HG03175 (cell line): ENCODE data around the gene PWWP2B.

ENCODE experiments used
- ATAC-seq: cut with Tn5 transposase; IDR thresholded peaks from one replicate; pipeline ENCODE4 v1.9.1; 2021; ENCODE audit warnings: mild to moderate bottlenecking, moderate library complexity; ENCODE audit not compliant: unreplicated experiment

The PWWP2B gene

GRCh38 chr10:132363376-132363775, 33.6 kb upstream of the PWWP2B start:
- no peak for ATAC-seq

- ATAC-seq = no peak
Observed at GRCh38 chr10:132363921-132364593, 32.9 kb upstream of the PWWP2B start.

GRCh38 chr10:132364594-132364970, 32.4 kb upstream of the PWWP2B start:
- ATAC-seq = no peak

DNA sequence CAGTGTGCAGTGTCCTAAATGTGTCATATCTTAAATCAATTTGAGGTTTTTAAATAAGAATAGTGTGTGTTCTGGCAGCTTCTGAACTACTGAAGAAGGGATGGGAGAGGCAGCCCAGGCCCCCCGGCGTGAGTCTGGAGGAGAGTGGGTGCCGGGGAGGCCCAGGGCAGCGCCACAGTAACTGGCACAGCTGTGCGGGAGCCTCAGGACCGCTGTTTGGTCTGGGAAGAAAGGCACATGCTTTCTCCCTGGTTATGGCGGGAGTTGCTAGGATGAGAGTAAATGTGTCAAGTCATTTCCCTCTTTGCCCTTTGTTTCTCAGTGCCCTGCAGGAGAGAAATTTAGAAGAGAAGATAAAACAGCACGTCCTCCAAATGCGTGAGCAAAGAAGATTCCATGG, 31.9 kb upstream of the PWWP2B start:
- ATAC-seq = no peak

GRCh38 chr10:132366006-132366405, 31.0 kb upstream of the PWWP2B start:
- ATAC-seq = no peak

GRCh38 chr10:132366499-132366898, 30.5 kb upstream of the PWWP2B start:
- ATAC-seq = no peak

DNA sequence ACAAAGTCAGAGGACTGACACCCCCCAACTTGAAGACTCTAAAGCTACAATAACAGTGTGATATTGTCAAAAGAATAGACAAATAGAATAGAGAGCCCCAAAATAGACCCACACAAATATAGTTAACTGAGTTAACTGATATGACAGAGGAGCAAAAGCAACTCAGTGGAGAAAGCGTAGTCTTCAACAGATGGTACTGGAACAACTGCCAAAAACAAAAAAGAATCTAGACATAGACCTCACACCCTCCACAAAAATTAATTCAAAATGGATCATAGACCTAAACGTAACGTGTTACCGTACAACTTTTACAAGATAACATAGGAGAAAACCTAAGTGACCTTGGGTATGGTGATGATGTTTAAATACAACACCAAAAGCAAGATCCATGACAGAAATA, 28.6 kb upstream of the PWWP2B start:
- no peak for ATAC-seq

- ATAC-seq = no peak
Observed at GRCh38 chr10:132368881-132369635, 27.9 kb upstream of the PWWP2B start.

DNA sequence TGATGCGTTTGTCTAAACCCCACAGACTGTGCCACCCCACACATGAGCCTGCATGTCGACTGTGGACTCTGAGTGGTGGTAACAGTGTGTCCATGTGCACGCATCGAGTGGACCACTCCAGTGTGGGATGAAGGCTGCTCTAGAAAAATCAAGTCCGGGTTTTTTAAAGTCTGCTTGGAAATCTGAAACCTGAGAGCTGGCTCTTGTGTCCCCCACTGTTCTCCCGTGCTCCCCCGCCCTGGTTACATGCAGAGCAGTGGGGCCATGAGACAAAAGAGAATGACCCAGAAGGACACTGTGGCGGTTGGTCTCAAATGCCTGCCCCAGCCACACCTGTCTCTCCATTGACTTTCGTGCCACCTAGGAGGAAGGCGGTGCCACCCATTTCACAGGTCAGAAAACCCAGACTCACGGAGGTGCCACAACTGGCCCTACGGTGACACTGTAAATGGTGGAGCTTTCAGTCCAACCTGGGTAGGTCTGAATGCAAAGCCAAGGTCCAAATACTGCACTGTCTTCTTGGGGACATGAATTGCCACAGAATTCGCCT, 27.3 kb upstream of the PWWP2B start:
- ATAC-seq = no peak

GRCh38 chr10:132370426-132371340, 26.3 kb upstream of the PWWP2B start:
- ATAC-seq = no peak

DNA sequence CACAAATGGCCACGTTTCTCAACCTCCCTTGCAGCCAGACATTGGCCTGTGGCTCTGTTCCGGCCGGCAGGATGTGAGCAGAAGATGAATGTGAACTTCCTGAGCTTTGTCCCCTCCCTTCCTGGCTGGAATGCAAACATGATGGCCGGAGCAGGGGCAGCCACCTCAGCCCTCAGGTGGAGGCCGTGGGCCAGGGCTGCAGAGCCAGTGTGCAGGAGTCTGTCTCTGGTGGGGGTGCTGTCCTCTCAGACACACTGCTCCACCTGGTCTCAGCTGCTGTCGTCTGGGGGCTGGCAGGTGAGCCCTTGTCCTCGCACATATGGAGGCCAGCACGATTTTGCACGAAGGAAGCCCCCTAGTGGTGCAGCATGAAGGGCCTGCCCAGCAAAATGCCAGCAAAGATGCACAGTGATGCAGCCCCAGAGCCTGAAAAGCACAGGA, 25.3 kb upstream of the PWWP2B start:
- no peak for ATAC-seq

- no peak for ATAC-seq
Observed at GRCh38 chr10:132372516-132373095, 24.4 kb upstream of the PWWP2B start.

DNA sequence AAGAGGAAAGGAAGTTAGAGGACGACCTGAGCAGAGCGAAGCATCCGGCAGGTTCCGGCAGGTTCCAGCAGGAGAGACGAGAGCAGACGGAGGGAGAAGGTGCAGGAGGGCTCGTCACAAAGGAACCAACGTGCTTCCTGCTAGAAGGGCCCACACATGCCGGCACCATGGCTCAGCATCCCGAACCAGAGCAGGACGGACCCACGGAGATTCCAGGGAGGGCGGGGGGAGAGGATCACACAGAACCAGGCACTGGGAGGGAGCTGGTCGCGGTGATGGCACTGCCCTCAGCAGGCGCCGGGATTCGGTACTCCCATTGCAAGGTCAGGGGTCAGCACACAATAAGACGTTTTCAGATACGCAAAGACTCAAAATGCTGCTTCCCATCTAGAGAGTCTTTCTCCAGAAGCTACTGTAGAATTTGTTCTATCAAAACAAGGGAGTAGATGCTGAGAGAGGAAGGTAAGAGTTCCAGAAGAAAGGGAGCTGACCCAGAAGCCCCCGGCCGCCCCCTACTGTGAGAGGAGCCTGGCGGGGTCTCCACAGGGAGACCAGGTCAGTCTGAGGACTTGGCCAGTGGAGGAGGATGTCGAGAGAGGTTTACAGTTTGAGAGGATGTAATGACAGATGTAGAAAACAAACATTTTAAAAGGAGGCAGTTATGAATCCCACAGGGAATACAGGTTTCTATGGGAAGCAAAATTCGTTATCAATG, 23.6 kb upstream of the PWWP2B start:
- ATAC-seq = no peak

DNA sequence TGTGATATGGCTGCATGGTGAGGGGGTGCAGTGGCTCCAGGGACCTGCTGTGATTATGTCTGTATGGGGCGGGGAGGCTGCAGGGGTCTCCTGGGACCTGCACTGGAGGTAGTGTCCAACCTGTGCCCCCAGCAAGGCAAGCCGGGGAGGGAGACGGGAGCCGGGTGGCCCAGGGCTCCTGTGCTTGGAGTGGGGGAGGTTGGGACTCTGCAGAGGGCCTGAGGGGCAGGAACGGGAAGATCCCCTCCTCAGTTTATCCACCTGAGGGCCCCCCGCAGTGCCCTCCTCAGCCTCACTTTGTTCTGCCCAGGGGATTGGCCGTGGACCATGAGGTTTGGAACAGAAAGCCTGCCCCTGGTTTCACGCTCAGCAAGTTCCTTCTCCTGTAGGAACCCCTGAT, 22.8 kb upstream of the PWWP2B start:
- ATAC-seq = no peak

DNA sequence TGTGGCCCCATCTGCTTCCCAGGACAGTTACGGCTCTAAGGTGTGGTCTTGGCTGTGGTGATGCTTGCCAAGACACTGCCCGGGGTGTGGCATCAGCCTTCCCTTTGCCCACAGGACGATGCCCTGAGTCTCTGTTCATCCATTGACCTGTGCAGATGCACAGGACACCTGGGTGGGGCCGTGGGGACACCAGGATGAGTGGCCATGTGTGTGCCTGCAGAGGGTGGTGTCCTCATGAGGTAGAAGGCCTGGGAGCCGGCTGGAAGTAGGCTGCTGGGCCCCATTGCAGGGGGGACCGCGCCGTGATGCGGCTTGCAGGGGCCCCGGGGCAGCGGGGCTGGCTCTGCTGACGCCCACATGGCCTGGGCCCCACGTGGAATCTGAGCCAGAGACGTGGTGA, 22.4 kb upstream of the PWWP2B start:
- ATAC-seq = no peak

GRCh38 chr10:132375116-132375794, 21.7 kb upstream of the PWWP2B start:
- ATAC-seq = no peak

DNA sequence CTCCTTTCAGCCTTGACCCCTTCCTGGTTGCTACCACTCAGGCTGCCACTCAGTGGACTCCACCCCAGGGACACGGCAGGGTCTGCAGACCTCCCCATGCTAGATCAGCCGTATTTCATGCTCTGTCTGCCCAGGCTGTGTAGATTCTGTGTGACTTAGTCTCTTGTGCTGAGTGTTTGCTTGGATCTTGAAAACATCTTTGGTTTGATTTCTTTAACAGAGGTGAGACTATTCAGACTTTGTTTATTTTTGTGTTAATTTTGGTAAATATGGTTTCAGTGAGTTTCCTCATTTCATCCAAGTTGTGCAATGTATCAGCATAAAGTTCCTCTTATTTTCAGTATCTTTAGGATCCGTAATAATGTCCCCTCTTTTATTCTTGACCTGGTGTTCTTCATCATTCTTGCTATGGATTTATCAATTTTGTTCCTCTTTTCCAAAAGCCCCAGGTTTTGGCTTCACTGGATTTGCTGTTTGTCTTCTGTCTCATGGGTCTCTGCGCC, 21.2 kb upstream of the PWWP2B start:
- ATAC-seq = no peak

GRCh38 chr10:132376394-132376851, 20.6 kb upstream of the PWWP2B start:
- ATAC-seq = no peak

DNA sequence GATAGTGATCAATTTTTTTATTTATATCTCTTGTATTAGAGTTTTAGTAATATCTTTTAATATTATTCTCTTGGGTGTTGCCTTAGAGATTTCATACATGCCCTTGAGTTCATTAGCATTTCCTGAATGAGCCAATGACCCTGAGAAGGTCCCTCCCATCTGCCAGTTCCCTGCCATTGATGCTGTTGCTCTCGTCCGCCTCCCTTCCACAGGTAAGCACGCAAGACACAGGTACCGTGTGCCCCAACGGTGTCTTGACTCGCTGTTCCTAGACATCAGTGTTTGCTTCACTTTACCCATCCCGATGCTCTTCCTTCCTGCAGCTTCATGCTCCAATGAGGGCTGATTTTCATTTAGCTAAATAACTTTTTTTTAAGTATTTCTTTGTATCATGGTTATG, 19.7 kb upstream of the PWWP2B start:
- ATAC-seq = no peak
